CD4-positive, alpha-beta T cell treated with Interleukin-1 beta for 1 hour (primary cell): ENCODE results near the gene TSC22D2.

Experiments
- DNase-seq, 2 donors: peaks; one replicate each; pipeline ENCODE4 v3.0.0-alpha.2; 2020 to 2022

Gene TSC22D2

DNA sequence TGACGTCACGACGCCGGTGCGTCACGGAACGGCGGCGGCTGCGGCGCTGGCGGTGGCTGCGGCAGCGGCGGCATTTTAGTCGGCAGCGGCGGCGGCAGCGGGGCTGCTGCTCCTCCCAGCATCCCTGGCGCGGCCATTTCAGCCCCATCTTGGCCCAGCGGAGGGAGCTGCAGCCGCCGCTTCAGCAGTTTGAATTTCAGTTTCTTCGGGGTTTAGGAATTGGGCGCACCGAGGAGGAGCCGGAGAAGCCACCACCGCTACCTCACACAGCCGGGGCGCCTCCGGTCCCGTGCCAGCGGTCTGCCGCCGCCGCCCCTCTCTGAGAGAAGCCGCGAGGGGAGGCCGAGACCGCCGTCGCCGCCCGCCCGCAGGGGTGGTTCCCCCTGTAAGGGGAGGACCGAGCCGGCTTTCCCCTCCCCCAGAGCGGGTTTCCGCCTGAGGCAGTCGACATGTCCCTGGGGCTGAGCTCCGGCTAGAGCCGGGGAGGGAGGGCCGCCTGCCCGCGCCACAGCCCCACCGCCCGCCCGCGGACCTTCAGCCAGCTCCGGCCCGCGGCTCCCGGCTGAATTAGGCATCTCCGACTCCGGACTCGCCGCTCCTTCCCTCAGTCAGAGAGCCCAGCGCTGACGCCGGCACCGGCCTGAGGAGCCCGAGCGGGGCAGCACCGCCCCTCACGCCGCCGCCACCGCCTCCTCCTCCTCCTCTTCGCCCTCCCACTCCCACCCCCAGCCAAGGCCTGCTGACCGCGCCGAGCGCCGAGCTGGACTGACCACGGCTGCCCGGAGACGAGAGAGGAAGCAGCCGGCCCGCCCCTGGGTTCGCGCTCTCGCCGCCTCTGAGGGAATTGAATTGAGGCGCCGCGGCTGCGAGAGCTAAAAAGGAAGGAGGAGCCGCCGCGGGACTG, at the start of gene TSC22D2:
TSS of gene TSC22D2 (plus strand) at position 78 of the 904 bp plus-strand sequence. CDS start 1,053 bp downstream, outside the sequence.
- peak; percentile 96 for DNase-seq

DNA sequence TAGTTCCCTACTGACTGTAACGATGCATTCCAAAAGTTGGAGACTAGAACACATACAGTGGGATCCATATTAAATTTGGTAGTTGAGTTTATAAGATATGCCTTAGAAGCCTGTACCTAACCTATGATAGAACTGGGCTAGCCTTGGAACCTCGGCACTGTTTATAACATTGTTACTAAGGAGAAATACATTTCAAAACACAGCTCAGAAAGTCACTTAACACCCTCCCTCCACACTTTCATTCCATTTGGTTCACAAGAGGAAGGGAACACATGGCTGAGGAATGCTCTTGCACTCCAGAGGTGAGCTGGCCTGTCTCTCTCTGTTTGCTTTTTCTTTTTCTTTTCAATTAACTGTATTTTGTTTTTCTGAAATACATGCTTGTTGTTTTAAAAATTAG, 48.7 kb upstream of the TSC22D2 start:
- no peak for DNase-seq

DNA sequence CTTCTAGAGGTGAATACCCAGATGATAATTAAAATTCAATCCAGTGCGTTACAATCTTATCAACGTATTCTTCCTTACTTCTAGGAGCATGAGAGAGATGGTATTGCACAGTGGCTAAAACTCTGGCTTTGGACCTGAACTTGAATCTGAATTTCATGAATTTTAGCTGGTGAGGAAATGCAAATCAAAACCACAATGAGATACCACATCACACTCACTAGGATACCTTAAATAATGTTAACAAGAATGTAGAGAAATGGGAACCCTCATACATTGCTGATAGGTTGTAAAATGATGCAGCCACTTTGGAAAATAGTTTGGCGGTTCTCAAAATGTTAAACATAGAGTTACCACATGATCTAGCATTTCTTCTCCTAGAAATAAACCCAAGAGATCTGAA, 47.1 kb upstream of the TSC22D2 start:
- DNase-seq: no peak

- no peak for DNase-seq
These were observed 45.4 kb upstream of the TSC22D2 start for GRCh38 chr3:150362515-150363302.

DNA sequence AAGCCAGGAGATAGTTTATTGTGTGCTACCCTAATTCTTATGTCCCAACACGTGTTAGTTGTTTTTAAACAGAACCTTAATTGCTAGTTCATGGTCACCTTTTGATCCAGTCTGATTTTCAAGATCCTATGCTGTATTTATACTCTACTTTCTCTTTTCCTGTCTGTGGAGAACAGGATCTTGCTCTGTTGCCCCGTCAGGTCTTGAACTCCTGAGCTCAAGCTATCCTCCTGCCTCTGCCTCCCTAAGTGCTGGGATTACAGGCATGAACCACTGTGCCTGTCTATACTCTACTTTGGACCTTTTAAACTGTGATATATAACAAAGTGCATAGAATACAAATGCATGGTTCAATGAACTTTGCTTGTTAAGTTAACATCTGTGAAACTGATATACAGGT, 44.7 kb upstream of the TSC22D2 start:
- no peak for DNase-seq

DNA sequence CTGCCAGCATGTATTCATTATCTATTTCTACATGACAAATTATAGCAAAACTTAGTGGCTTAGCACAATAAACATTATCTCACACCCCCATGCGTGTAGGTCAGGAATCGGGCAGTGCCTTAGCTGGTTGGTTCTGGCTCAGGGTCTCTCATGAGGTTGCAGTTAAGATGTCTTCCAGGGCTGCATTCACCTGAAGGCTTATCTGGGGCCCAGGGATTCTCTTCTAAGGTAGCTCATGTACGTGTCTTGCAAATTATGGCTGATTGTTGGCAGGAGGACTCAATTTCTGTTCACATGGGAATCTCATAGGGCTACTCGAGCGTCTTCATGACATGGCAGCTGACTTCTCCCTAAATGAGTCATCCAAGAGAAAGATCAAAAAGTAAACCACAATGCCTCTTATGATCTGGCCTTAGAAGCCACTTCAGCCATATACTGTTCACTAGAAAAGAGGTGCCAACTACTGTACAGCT, 42.9 kb upstream of the TSC22D2 start:
- no peak for DNase-seq

DNA sequence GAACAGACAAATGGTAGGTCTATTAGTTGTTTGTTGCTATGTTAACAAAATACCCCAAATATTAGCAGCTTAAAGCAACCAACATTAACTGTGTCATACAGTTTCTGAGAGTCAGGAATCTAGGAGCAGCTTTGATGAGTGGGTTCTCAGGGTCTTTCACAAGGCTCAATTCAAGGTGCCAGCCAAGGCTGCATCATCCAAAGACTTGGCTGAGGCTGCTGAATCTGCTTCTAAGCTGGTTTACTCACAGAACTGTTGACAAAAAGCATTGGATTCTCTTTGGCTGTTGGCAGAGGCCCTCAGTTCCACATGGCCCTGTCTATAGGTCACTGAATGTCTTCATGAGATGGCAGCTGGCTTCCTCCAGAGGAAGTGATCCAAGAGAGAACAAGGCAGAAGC, 40.3 kb upstream of the TSC22D2 start:
- DNase-seq: no peak

DNA sequence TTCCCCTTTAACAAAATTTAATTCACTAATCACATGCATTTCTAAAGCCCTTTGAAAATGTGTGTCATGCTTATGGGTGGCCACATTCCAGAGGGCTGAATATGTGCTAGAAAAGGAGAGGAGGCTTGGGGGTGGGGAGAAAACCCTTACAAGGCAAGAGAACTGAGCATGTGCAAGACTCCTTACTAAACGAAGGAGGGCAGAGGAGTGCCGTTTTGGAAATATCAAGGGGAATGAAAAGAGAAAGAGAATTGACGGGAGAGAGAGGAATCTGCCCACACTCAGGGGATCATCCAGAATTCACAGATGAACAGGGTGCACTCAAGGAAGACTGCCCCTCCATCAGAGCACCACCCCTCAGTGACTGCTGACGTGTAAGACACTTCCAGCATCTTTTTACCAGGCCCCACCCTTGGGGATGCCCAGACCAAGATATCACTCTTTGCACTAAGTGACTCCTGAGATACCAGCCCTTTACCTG, 37.9 kb upstream of the TSC22D2 start:
- DNase-seq: no peak

DNA sequence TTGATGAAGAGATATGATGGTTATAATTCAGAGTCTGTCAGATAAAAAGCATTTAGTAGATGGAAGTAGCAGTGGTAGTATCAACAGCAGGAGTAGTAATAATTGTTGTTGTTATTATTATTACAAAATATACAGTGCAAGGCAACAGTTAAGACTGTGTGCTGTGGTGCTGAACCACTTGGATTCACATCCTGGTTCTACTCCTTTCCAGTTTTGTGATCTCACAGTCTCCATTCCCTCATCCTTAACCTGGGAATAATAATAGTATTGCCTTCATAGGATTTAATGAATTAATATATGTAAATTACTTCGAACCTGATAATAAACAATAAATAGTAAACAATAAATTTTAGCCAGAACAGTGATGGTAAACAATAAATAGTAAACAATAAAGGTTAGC, 37.1 kb upstream of the TSC22D2 start:
- no peak for DNase-seq

GRCh38 chr3:150371741-150372254, 36.3 kb upstream of the TSC22D2 start:
- DNase-seq: no peak

DNA sequence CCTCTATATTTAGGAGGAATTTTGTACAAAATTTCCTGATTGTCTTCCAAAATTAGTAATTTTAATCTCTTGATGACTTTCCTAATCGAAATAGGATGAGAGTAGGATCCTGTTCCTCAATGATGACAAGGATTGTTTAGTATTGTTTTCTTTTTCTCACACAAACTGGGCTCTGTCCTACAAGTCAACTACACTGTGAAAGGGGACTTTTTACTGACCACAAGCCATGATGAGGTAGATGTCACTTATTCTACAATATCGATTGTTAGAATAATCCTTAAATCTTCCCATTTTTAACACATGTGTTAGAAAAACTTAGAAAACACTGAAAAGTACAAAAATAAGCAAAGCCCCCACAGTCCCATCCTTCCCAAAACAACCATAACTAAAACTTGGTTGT, 35.8 kb upstream of the TSC22D2 start:
- DNase-seq: no peak

GRCh38 chr3:150372722-150373121, 35.4 kb upstream of the TSC22D2 start:
- no peak for DNase-seq

DNA sequence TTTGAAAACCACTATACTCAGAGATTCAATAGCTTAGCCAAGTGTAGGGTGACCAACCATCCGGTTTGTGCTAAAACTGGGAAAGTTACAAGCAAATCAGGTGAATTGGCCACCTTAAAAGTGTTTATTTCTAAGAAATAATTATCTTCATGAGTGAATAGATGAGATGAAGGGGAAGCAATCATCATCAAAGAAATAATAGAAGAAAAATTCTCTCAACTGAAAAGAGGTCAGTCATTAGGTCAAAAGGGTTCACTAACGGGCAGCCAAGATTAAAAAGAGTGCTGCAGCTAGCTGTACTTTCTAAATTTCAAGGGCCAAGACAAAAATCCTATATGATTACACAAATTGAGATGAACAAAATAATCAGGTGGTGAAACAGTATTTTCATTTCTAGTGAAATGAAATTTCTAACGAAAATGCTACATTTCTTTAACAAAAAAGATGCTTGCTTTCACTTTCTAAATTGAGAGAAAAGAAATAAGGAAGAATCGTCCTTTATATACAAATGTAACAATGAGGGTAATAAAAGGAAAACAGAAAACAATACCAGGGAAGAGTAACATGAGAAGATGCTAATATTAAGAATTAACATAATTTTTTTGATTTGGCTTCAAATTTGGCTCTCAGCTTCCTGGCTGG, 34.7 kb upstream of the TSC22D2 start:
- no peak for DNase-seq

- no peak for DNase-seq
These were observed 33.1 kb upstream of the TSC22D2 start for GRCh38 chr3:150374975-150375374.

GRCh38 chr3:150376001-150376848, 31.9 kb upstream of the TSC22D2 start:
- DNase-seq: no peak

- DNase-seq: no peak
These were observed 30.3 kb upstream of the TSC22D2 start for GRCh38 chr3:150377601-150378300.

DNA sequence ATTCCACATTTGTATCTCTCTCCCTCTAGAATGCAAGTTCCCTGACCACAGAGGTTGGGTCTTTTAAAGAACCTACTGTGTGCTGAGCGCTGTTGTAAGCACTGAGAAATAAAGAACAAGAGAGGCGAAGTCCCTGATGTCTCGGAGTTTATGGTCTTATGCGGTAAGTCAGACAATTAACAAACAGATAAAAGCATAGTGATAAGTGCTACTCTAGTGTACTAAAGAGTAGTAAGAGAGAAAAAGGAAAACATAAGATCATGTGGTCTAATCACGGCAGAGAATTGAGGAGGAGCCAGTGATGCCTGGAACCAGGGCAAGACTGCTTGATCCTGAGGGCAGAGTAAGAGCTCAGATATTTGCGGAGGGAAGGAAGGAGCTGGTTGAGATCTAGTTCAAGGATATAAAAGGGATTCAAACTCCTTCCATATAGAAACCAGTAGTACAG, 29.8 kb upstream of the TSC22D2 start:
- DNase-seq: no peak

DNA sequence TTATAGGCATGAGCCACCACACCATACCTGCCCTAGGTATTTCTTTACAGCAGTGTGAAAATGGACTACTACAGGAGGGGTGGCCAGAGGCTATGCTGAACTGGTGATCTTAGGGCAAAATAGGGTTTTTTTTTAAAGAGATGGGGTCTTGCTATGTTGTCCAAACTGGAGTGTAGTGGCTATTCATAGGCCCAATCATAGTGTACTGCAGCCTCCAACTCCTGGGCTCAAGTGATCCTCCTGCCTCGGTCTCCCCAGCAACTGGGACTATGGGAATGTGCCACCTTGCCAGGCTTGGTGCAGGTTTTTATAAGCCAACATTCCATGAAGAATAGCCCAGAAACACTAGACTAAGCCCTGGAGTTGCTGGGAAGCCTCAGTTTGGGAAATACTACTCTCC, 28.6 kb upstream of the TSC22D2 start:
- no peak for DNase-seq

DNA sequence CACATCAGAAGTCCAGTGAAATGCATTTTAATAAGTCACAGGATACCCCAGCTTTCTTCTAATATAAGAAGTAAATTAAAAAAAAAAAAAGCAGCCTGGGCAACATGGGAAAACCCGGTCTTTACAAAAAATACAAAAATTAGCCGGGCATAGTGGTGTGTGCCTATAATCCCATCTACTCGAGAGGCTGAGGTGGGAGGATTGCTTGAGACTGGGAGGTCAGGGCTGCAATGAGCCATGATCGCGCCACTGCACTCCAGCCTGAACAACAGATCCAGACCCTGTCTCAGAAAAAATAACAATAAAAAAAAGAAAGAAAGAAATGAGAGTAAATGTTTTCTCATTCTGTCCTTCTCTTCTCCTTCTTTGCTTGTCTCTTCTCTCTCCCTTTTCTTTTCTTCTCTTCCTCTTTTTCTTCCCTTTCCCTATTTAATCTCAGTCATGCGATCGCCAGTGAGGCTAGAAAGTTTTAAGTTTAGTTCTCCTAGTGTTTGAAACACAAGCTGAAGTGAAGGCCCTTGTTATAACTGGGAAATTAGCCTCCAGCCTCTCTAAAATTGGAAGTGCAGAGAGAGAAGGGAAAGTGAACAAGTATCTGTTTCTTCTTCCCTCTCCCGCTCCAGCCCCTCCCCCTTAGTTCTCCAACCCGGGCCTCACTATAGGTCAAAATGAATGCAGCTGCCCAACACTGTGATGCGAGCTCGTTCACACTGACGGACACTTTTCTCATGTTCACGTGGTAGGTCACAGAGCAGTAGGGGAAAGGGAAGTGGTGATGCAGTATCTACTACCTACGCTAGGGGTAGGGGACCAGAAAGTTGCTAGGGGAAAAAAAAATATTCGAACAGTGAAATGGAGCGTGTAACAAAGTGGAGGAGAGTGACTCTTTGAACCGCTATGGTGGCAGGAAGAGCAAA, 23.5 kb upstream of the TSC22D2 start:
- DNase-seq: peak; percentile 71 to 82
